Skeletal muscle tissue (tissue), 4 donors: Measurements from ENCODE around the gene DISP2. TPM values are rescaled to one million over a fixed set of nuclear protein-coding genes. Genes with fewer than 3 reads are reported as not detected.

Experiments
- H3K27ac ChIP-seq: one replicate; pipeline ENCODE4 v1.7.0; 2013; ENCODE audit warnings: mild to moderate bottlenecking, low read depth, low read length, inconsistent platforms
- H3K27me3 ChIP-seq, 3 donors: one replicate each; pipeline ENCODE4 v1.7.0; 2013; ENCODE audit warnings: low read length in 3 of 3; ENCODE audit not compliant: control insufficient read depth in 3 of 3, insufficient read depth in 3 of 3
- H3K36me3 ChIP-seq, 3 donors: one replicate each; pipeline ENCODE4 v1.7.0; 2013; ENCODE audit warnings: low read length in 3 of 3; ENCODE audit not compliant: control insufficient read depth in 3 of 3, insufficient read depth in 3 of 3
- H3K4me1 ChIP-seq, 3 donors: one replicate each; pipeline ENCODE4 v1.7.0; 2013; ENCODE audit warnings: low read length in 3 of 3, mild to moderate bottlenecking in 3 of 3; ENCODE audit not compliant: control insufficient read depth in 3 of 3, insufficient read depth in 3 of 3
- H3K4me3 ChIP-seq, 3 donors: one replicate each; pipeline ENCODE4 v1.7.0; 2013; ENCODE audit warnings: low read length in 3 of 3
- H3K9ac ChIP-seq, 3 donors: one replicate each; pipeline ENCODE4 v1.7.0; 2013; ENCODE audit warnings: low read length in 3 of 3, mild to moderate bottlenecking in 3 of 3, moderate library complexity in 2 of 3, low read depth in 1 of 3
- H3K9me3 ChIP-seq, 3 donors: one replicate each; pipeline ENCODE4 v1.7.0; 2013; ENCODE audit warnings: low read length in 3 of 3; ENCODE audit not compliant: control insufficient read depth in 3 of 3
- total RNA-seq: library from RNA; depleted of rRNA; stranded (reverse); fragments of >200 nt; gene quantifications from one replicate; pipeline ENCODE4 v1.2.3, GENCODE V29; 2014
- donor health status: Osteomylitis.

Gene DISP2
- total RNA-seq, 1 donor from 2014 or later: under 0.01 TPM

DNA sequence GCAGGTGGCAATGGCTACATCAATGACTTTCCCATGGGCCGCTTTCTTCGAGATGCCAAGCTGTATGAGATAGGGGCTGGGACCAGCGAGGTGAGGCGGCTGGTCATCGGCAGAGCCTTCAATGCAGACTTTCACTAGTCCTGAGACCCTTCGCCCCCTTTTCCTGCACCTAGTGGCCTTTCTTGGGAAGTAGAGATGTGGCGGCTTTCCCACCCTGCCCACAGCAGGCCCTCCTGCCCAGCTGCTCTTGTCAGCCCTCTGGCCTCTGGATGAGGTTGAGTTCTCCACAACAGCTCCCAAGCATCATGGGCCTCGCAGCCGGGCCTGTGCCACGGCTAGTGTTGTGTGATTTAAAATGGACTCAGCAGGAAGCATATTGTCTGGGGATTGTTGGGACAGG lies 60.1 kb downstream of the DISP2 start:
- H3K36me3 ChIP-seq: peaks cover 32 to 44% (median 44%) of the 10 kb centered on the region in 3 donors
- no peak overlapping the region for H3K27ac ChIP-seq
- no peaks in the 10 kb centered on the region for H3K27me3 ChIP-seq
- H3K4me3 ChIP-seq: no peak overlapping the region
- no peaks in the 10 kb centered on the region for H3K9me3 ChIP-seq
- H3K9ac ChIP-seq: no peak overlapping the region
- peaks cover 20 to 23% (median 21%) of the 10 kb centered on the region in 3 donors for H3K4me1 ChIP-seq

DNA sequence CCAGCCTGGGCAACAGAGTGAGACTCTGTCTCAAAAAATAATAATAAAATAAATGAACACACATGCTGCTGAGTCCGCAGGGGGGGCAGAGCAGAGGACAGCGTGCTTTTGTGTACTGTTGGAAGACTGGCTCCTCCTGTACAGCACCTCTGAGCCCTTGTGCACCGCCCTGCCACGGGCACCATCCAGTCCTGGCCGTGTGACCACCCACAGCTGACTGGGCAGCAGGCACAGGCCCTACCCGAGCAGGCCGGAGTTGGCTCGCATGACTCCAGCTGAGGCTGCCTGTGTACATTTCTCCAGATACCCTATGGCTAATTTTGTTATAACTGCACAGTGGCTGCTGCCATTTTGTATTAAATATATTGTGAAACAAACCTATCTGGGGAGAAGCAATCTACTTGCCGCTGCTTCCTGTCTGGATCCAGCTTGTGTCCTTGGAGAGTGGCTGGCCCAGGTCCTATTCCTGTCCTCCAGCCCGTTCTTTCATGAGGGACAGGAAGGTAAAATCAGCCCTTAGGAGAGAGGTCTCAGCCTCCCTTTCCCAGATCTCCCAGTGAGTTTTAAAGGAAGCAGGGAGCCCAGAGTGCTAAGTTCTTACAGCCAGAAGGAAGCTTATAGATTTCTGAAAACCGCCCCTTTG lies 62.2 kb downstream of the DISP2 start:
- no peaks in the 10 kb centered on the region for H3K9me3 ChIP-seq
- H3K36me3 ChIP-seq: peaks cover 19 to 29% (median 27%) of the 10 kb centered on the region in 3 donors
- peaks cover 20 to 27% (median 21%) of the 10 kb centered on the region in 3 donors for H3K4me1 ChIP-seq
- no peak overlapping the region for H3K4me3 ChIP-seq
- H3K9ac ChIP-seq: peak overlapping the region in 2 of 3 donors; percentile 50 to 57
- peak overlapping the region; percentile 66 for H3K27ac ChIP-seq
- H3K27me3 ChIP-seq: no peaks in the 10 kb centered on the region

DNA sequence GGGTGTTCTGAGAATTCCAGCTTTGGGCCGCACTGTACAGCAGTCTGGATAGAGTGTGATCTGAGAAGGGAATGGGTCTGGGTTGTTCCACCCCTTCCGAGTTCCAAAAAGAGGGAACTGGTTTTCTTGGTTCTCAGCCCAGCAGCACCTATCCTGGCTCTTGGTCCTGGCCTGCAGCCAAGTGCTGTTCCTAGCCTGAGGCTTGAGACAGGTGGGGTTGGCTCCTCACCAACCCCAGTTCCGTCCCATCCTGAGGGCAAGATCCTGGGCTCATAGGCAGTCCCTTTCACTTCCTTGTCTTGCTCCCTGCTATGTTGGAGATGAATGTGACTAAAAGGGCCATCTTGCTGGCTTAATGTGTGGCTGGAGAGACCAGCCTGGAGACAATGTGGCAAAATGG lies 62.8 kb downstream of the DISP2 start:
- Histone ChIP-seq H3K27ac (peak overlapping the region; percentile 66), H3K27me3 (no peaks in the 10 kb centered on the region), H3K9me3 (no peaks in the 10 kb centered on the region), H3K4me1 (peaks cover 20 to 27% (median 21%) of the 10 kb centered on the region in 3 donors), H3K9ac (peak overlapping the region in 1 of 3 donors; percentile 57), H3K36me3 (peaks cover 13 to 23% (median 21%) of the 10 kb centered on the region in 3 donors), H3K4me3 (no peak overlapping the region)

DNA sequence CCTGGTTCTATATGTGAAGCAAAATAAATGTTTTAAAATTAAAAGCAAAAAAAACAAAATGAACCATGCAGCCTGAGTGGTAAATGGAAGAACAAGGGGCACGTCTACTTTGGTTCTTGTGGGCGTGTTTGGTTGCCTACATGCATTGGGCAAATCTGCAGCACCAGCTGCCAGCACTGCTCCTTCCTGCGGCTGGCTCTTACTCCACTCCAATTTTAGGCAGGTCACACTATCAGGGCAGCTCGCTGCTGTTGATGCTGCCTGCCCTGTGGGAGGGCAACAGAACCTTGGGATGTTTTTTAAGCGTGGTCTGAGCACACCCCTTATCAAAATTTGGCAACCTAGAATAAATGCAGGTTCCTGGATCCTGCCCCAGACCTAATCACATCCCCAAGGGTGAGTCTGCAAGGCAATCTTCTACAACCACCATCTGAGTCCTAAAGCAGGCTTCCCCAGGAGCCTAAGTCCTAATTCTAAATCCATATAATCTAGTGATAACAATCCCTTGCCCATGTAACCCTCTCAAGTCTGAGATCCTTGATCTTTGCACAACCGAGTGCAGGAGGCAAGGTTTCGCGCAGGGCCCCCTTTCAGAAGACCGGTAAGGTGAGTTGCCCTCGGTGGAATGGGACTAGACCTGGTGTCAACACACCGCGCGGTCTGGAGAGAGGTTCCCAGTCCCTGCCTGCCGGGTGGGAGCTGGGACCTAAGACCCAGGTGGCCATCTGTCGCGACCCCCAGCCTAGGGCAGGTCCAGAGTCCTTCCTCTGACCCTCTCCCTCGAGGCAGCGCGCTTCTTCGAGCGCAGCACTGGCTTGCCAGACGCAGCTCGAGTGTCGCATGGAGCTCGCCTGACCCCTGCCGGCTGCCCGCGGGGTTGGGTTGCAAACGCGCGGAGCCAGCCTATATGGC lies 63.5 kb downstream of the DISP2 start:
- no peaks in the 10 kb centered on the region for H3K9me3 ChIP-seq
- H3K27me3 ChIP-seq: no peaks in the 10 kb centered on the region
- peaks cover 20 to 27% (median 21%) of the 10 kb centered on the region in 3 donors for H3K4me1 ChIP-seq
- H3K27ac ChIP-seq: peak overlapping the region; percentile 66
- H3K9ac ChIP-seq: peak overlapping the region in 1 of 3 donors; percentile 57
- H3K36me3 ChIP-seq: peaks cover 9 to 16% (median 14%) of the 10 kb centered on the region in 3 donors
- H3K4me3 ChIP-seq: peak overlapping the region; percentile 22 to 43 (median 22)

DNA sequence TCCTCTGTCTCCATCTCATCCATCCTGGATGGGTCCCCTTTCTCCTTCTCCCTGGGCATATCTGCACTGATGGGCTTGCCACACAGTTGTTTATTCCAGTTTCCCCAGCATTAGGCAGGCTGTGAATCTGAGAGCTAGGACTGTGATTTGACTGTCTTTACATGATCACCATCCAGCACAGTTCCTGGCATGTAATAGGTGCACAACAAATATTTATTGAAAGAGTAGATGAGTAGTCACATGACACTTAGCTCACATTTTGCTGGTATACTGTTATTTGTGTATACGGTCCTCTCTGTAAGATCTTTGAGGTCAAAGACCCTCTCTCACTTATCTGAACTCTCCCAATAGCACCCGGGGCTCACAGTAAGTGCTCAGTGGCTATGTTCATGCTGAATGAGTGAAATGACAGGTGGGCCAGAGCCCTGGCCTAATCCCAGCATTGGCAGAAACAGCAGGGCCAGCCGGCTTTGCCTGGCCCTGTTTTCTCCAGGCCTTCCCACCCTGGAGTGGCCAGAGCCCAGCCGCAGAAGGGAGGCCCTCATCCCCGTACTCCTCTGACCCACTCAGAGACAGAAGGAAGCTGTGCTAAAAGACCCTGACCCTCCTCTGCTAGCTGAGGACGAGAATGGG lies 66.6 kb downstream of the DISP2 start:
- peak overlapping the region in 2 of 3 donors; percentile 29 to 40 for H3K9ac ChIP-seq
- H3K9me3 ChIP-seq: no peaks in the 10 kb centered on the region
- H3K36me3 ChIP-seq: no peaks in the 10 kb centered on the region
- no peak overlapping the region for H3K4me3 ChIP-seq
- H3K4me1 ChIP-seq: peaks cover 20 to 27% (median 21%) of the 10 kb centered on the region in 3 donors
- H3K27me3 ChIP-seq: no peaks in the 10 kb centered on the region
- H3K27ac ChIP-seq: no peak overlapping the region

DNA sequence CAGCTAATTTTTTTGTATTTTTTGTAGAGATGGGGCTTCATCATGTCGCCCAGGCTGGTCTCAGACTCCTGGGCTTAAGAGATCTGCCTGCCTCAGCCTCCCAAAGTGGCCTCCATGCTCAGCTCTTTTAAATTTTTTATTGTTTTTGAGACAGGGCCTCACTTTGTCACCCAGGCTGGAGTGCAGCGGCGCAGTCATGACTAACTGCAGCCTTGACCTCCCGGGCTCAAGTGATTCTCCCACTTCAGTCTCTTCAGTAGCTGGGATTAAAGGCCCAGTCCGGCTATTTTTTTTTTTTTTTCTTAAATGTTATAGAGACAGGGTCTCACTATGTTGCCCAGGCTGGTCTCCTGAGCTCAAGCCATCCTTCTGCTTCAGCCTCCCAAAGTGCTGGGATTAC lies 67.7 kb downstream of the DISP2 start:
- H3K4me1 ChIP-seq: peaks cover 12 to 18% (median 14%) of the 10 kb centered on the region in 3 donors
- H3K9ac ChIP-seq: no peak overlapping the region
- H3K27ac ChIP-seq: no peak overlapping the region
- H3K9me3 ChIP-seq: no peaks in the 10 kb centered on the region
- H3K4me3 ChIP-seq: no peak overlapping the region
- peaks cover 0 to 5% (median 0%) of the 10 kb centered on the region in 3 donors for H3K27me3 ChIP-seq
- H3K36me3 ChIP-seq: no peaks in the 10 kb centered on the region

DNA sequence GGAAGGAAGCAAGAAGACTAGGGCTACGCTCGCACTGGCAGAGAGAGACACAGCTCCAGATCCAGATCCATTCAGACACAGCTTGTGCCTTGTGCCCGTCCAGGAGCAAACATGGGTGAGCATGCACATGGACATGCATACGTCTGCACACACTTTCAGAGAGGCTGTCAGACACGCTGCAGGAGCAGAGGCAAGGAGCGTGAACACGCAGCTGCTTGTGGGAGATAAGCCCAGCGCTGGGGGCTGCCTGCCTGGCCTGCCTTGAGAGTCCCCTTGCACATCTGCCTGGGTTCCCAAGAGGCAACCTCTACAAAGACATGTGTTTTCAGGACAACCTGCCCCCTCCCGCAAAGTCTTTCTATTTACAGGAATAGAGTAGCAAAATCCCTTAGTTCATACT lies 69.2 kb downstream of the DISP2 start:
- peaks cover 0 to 5% (median 0%) of the 10 kb centered on the region in 3 donors for H3K27me3 ChIP-seq
- no peaks in the 10 kb centered on the region for H3K9me3 ChIP-seq
- no peak overlapping the region for H3K27ac ChIP-seq
- peaks cover 0 to 4% (median 0%) of the 10 kb centered on the region in 3 donors for H3K4me1 ChIP-seq
- H3K9ac ChIP-seq: peak overlapping the region in 1 of 3 donors; percentile 1
- H3K4me3 ChIP-seq: no peak overlapping the region
- no peaks in the 10 kb centered on the region for H3K36me3 ChIP-seq

DNA sequence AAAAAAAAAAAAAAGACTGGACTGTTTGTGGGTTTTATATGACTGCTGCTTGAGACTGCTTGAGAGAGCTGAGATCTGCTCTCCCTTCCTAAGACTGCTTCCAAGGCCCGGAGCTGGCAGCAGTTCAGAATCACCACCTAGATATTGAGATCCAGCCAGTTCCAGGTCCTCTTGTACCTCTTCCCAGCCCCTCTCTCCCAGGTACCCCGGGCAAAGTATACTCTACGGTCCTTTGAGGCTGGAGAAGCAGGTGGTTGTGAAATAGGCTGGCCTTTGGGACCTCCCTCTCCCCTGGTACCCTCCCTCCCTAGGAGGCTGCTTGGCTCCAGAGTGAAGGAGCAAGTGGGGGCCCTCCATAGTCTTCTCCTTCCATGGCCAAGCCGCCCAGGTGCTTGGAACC lies 70.2 kb downstream of the DISP2 start:
- H3K4me1 ChIP-seq: peaks cover 0 to 4% (median 0%) of the 10 kb centered on the region in 3 donors
- H3K27me3 ChIP-seq: peaks cover 0 to 5% (median 0%) of the 10 kb centered on the region in 3 donors
- H3K9me3 ChIP-seq: no peaks in the 10 kb centered on the region
- H3K4me3 ChIP-seq: no peak overlapping the region
- H3K9ac ChIP-seq: no peak overlapping the region
- H3K36me3 ChIP-seq: no peaks in the 10 kb centered on the region
- H3K27ac ChIP-seq: no peak overlapping the region
